Measurements from ENCODE around the gene GARNL3.
A peak's percentile ranks its signal among the peaks of the same experiment; 100 is the strongest.

The GARNL3 gene

GRCh38 chr9:127231666-127232065 lies 32.9 kb upstream of the GARNL3 start:
- TF ChIP-seq POLR2AphosphoS5 (IDR thresholded peaks at IDR 0.05; ENCODE audit: borderline replicate concordance, low read depth, low read length) (no peak), FOXP2 (optimal IDR thresholded peaks at IDR 0.05; ENCODE audit: control extremely low read depth, extremely low read length, insufficient read depth) (no peak), EZH2 (IDR thresholded peaks at IDR 0.05) (no peak)
- Histone ChIP-seq H3K36me3 (ENCODE audit: insufficient read depth, low read length) (no peaks in the 10 kb centered on the region), H3K4me3 (no peak overlapping the region), H3K9ac (ENCODE audit: insufficient read length) (no peak overlapping the region), H3K9me3 (ENCODE audit: low read depth, low read length) (no peaks in the 10 kb centered on the region), H3K27ac (no peak overlapping the region)
- no peak for DNase-seq (ENCODE audit: low read depth, low spot score)

GRCh38 chr9:127232833-127233549 lies 31.6 kb upstream of the GARNL3 start:
- Histone ChIP-seq H3K9me3 (ENCODE audit: low read depth, low read length) (no peaks in the 10 kb centered on the region), H3K4me3 (no peak overlapping the region; the same call in 1 of the 2 replicates), H3K9ac (ENCODE audit: insufficient read length) (no peak overlapping the region), H3K36me3 (ENCODE audit: insufficient read depth, low read length) (peaks cover 3% of the 10 kb centered on the region; the same call in 1 of the 2 replicates), H3K27ac (no peak overlapping the region; the same call in 1 of the 2 replicates)
- DNase-seq (ENCODE audit: low read depth, low spot score) = no peak
- TF ChIP-seq FOXP2 (optimal IDR thresholded peaks at IDR 0.05; ENCODE audit: control extremely low read depth, extremely low read length, insufficient read depth) (no peak), EZH2 (IDR thresholded peaks at IDR 0.05) (no peak), POLR2AphosphoS5 (IDR thresholded peaks at IDR 0.05; ENCODE audit: borderline replicate concordance, low read depth, low read length) (no peak)

GRCh38 chr9:127233550-127233949 lies 31.0 kb upstream of the GARNL3 start:
- Histone ChIP-seq H3K4me3 (peak overlapping the region; percentile 39; the same call in 1 of the 2 replicates), H3K9ac (ENCODE audit: insufficient read length) (peak overlapping the region; percentile 9), H3K36me3 (ENCODE audit: insufficient read depth, low read length) (peaks cover 3% of the 10 kb centered on the region; the same call in 1 of the 2 replicates), H3K9me3 (ENCODE audit: low read depth, low read length) (no peaks in the 10 kb centered on the region), H3K27ac (peak overlapping the region; percentile 81)
- no peak for DNase-seq (ENCODE audit: low read depth, low spot score)
- no peak for TF ChIP-seq FOXP2 (optimal IDR thresholded peaks at IDR 0.05; ENCODE audit: control extremely low read depth, extremely low read length, insufficient read depth)
- no peak for TF ChIP-seq EZH2 (IDR thresholded peaks at IDR 0.05)

GRCh38 chr9:127233989-127234388 lies 30.6 kb upstream of the GARNL3 start:
- Histone ChIP-seq H3K27ac (peak overlapping the region; percentile 81), H3K4me3 (peak overlapping the region; percentile 39; the same call in 1 of the 2 replicates), H3K9me3 (ENCODE audit: low read depth, low read length) (no peaks in the 10 kb centered on the region), H3K36me3 (ENCODE audit: insufficient read depth, low read length) (peaks cover 3% of the 10 kb centered on the region; the same call in 1 of the 2 replicates), H3K9ac (ENCODE audit: insufficient read length) (peak overlapping the region; percentile 9)
- no peak for DNase-seq (ENCODE audit: low read depth, low spot score)
- TF ChIP-seq EZH2 (IDR thresholded peaks at IDR 0.05) (no peak), POLR2AphosphoS5 (IDR thresholded peaks at IDR 0.05; ENCODE audit: borderline replicate concordance, low read depth, low read length) (no peak), FOXP2 (optimal IDR thresholded peaks at IDR 0.05; ENCODE audit: control extremely low read depth, extremely low read length, insufficient read depth) (no peak)

GRCh38 chr9:127237801-127238200 lies 26.8 kb upstream of the GARNL3 start:
- no peaks in the 10 kb centered on the region for H3K9me3 ChIP-seq (ENCODE audit: low read depth, low read length)
- H3K36me3 ChIP-seq (ENCODE audit: insufficient read depth, low read length) = peaks cover 3% of the 10 kb centered on the region; the same call in 1 of the 2 replicates

GRCh38 chr9:127241354-127241753 lies 23.2 kb upstream of the GARNL3 start:
- H3K36me3 ChIP-seq (ENCODE audit: insufficient read depth, low read length) = peaks cover 3% of the 10 kb centered on the region; the same call in 1 of the 2 replicates
- no peak overlapping the region for H3K4me3 ChIP-seq
- TF ChIP-seq FOXP2 (optimal IDR thresholded peaks at IDR 0.05; ENCODE audit: control extremely low read depth, extremely low read length, insufficient read depth) (no peak), POLR2AphosphoS5 (IDR thresholded peaks at IDR 0.05; ENCODE audit: borderline replicate concordance, low read depth, low read length) (no peak), EZH2 (IDR thresholded peaks at IDR 0.05) (no peak)
- no peaks in the 10 kb centered on the region for H3K9me3 ChIP-seq (ENCODE audit: low read depth, low read length)
- H3K9ac ChIP-seq (ENCODE audit: insufficient read length) = no peak overlapping the region
- H3K27ac ChIP-seq = no peak overlapping the region
- DNase-seq (ENCODE audit: low read depth, low spot score) = no peak

More at GRCh38 chr9:127237801-127238200, 26.8 kb upstream of the GARNL3 start:
- no peak for DNase-seq (ENCODE audit: low read depth, low spot score)
- TF ChIP-seq EZH2 (IDR thresholded peaks at IDR 0.05) (no peak), POLR2AphosphoS5 (IDR thresholded peaks at IDR 0.05; ENCODE audit: borderline replicate concordance, low read depth, low read length) (no peak), FOXP2 (optimal IDR thresholded peaks at IDR 0.05; ENCODE audit: control extremely low read depth, extremely low read length, insufficient read depth) (no peak)
- Histone ChIP-seq H3K4me3 (no peak overlapping the region), H3K27ac (no peak overlapping the region), H3K9ac (ENCODE audit: insufficient read length) (no peak overlapping the region)

- Histone ChIP-seq H3K9me3 (ENCODE audit: low read depth, low read length) (no peaks in the 10 kb centered on the region), H3K4me3 (peak overlapping the region; percentile 86), H3K36me3 (ENCODE audit: insufficient read depth, low read length) (no peaks in the 10 kb centered on the region), H3K27ac (no peak overlapping the region), H3K9ac (ENCODE audit: insufficient read length) (peak overlapping the region; percentile 76)
- peak; percentile 24 for DNase-seq (ENCODE audit: low read depth, low spot score)
- no peak for TF ChIP-seq FOXP2 (optimal IDR thresholded peaks at IDR 0.05; ENCODE audit: control extremely low read depth, extremely low read length, insufficient read depth)
- TF ChIP-seq POLR2AphosphoS5 (IDR thresholded peaks at IDR 0.05; ENCODE audit: borderline replicate concordance, low read depth, low read length) = peak; percentile 79
- TF ChIP-seq EZH2 (IDR thresholded peaks at IDR 0.05) = no peak
These were observed 19.7 kb upstream of the GARNL3 start for GRCh38 chr9:127244609-127245601.

GRCh38 chr9:127245637-127246164 lies 18.9 kb upstream of the GARNL3 start:
- no peak for TF ChIP-seq EZH2 (IDR thresholded peaks at IDR 0.05)
- TF ChIP-seq FOXP2 (optimal IDR thresholded peaks at IDR 0.05; ENCODE audit: control extremely low read depth, extremely low read length, insufficient read depth) = no peak
- no peak for TF ChIP-seq POLR2AphosphoS5 (IDR thresholded peaks at IDR 0.05; ENCODE audit: borderline replicate concordance, low read depth, low read length)
- peak overlapping the region; percentile 86 for H3K4me3 ChIP-seq
- H3K36me3 ChIP-seq (ENCODE audit: insufficient read depth, low read length) = no peaks in the 10 kb centered on the region
- no peak for DNase-seq (ENCODE audit: low read depth, low spot score)
- H3K9me3 ChIP-seq (ENCODE audit: low read depth, low read length) = no peaks in the 10 kb centered on the region
- no peak overlapping the region for H3K27ac ChIP-seq
- no peak overlapping the region for H3K9ac ChIP-seq (ENCODE audit: insufficient read length)
